Keratinocyte (primary cell): ENCODE measurements around the gene MS4A4A. TPM values are rescaled to one million over a fixed set of nuclear protein-coding genes. Genes with fewer than 3 reads are reported as not detected.

Experiments
- DNase-seq: peaks from one replicate; pipeline ENCODE4 v3.0.0-alpha.2; 2011; ENCODE audit warnings: low read depth, missing footprints, low spot score
- FAIRE-seq: peaks from 2 replicates; lab custom pipeline; 2011; peaks lifted over from hg19 to GRCh38; lab: Jason Lieb, UNC
- H2AFZ ChIP-seq: 2 replicates; pipeline ENCODE4 v1.6.0; 2012; ENCODE audit warnings: low read length, control low read depth, inconsistent platforms; ENCODE audit not compliant: control insufficient read depth
- H3K27ac ChIP-seq: 2 replicates; pipeline ENCODE4 v1.5.1; 2011; ENCODE audit warnings: low read length; ENCODE audit not compliant: control insufficient read depth, insufficient read depth
- H3K27me3 ChIP-seq: 3 replicates; pipeline ENCODE4 v1.6.0; 2011; ENCODE audit warnings: low read length; ENCODE audit not compliant: control insufficient read depth, insufficient read depth; ENCODE audit errors: extremely low read depth
- H3K36me3 ChIP-seq, 2 experiments: 2 replicates in 1 of 2; 3 replicates in 1 of 2; pipeline ENCODE4 v1.5.1; 2011; ENCODE audit warnings: low read length in 2 of 2, mild to moderate bottlenecking in 1 of 2; ENCODE audit not compliant: control insufficient read depth in 2 of 2, insufficient read depth in 2 of 2; ENCODE audit errors: extremely low read depth in 1 of 2
- H3K4me1 ChIP-seq: 3 replicates; pipeline ENCODE4 v1.5.1; 2011; ENCODE audit warnings: low read length; ENCODE audit not compliant: control insufficient read depth, insufficient read depth; ENCODE audit errors: extremely low read depth
- H3K4me2 ChIP-seq: 3 replicates; pipeline ENCODE4 v1.6.0; 2011; ENCODE audit warnings: low read depth, low read length; ENCODE audit not compliant: control insufficient read depth, insufficient read depth; ENCODE audit errors: extremely low read depth
- H3K4me3 ChIP-seq, 3 experiments: fragments of 200-600 bp in 1 of 3; sonication (generic) in 1 of 3; 2 replicates in 2 of 3; 3 replicates in 1 of 3; pipeline ENCODE4 v1.5.1; 2011 to 2016; ENCODE audit warnings: low read length in 3 of 3, mild to moderate bottlenecking in 3 of 3, control low read depth in 2 of 3, inconsistent platforms in 1 of 3, low read depth in 1 of 3, mixed read lengths in 1 of 3, mixed run types in 1 of 3, moderate library complexity in 1 of 3; ENCODE audit not compliant: control insufficient read depth in 2 of 3, insufficient read depth in 2 of 3; ENCODE audit errors: extremely low read depth in 1 of 3
- H3K79me2 ChIP-seq: 2 replicates; pipeline ENCODE4 v1.6.0; 2012; ENCODE audit warnings: low read length; ENCODE audit not compliant: control insufficient read depth, insufficient read depth
- H3K9ac ChIP-seq: 3 replicates; pipeline ENCODE4 v1.6.0; 2011; ENCODE audit warnings: low read length; ENCODE audit not compliant: control insufficient read depth, insufficient read depth; ENCODE audit errors: extremely low read depth
- H3K9me1 ChIP-seq: 3 replicates; pipeline ENCODE4 v1.6.0; 2011; ENCODE audit warnings: low read length; ENCODE audit not compliant: control insufficient read depth, insufficient read depth; ENCODE audit errors: extremely low read depth
- H3K9me3 ChIP-seq: 2 replicates; pipeline ENCODE4 v1.5.1; 2012; ENCODE audit warnings: low read depth, low read length; ENCODE audit not compliant: control insufficient read depth
- H4K20me1 ChIP-seq: 3 replicates; pipeline ENCODE4 v1.6.0; 2011; ENCODE audit warnings: low read length; ENCODE audit not compliant: control insufficient read depth, insufficient read depth; ENCODE audit errors: extremely low read depth
- EZH2 ChIP-seq: IDR thresholded peaks from one replicate; pipeline ENCODE4 v1.6.1; 2012; ENCODE audit warnings: inconsistent platforms, mild to moderate bottlenecking, low read length, moderate library complexity
- dilution Hi-C: fragments of 300-500 bp; cut with MboI; formaldehyde crosslinking; loops from one replicate; pipeline ENCODE4 v1.7.0; 2020; ENCODE audit warnings: low sequenced_read_pairs; ENCODE audit not compliant: extremely low pct_ligation_motif_present
- polyA plus RNA-seq, 5 experiments: library from polyadenylated mRNA; depleted of rRNA in 3 of 5; stranded (reverse) in 3 of 5; stranded (forward) in 1 of 5; unstranded in 1 of 5; fragments of >200 nt; gene quantifications; 1 replicate in 1 of 5; 2 replicates in 3 of 5; 3 replicates in 1 of 5; pipeline versions ENCODE4 v1.2.1 to v1.2.3, GENCODE V29; 2011 to 2012; ENCODE audit warnings: missing spikeins in 2 of 5, low read depth in 1 of 5, low replicate concordance in 1 of 5
- TF ChIP-seq, protein P1 (sequence below), 3 experiments: IDR thresholded peaks in 1 of 3; conservative IDR thresholded peaks in 1 of 3; optimal IDR thresholded peaks in 1 of 3; 2 replicates in 2 of 3; 3 replicates in 1 of 3; pipeline versions ENCODE3 to v1.5.1; 2011; ENCODE audit warnings: low read length in 3 of 3, mild to moderate bottlenecking in 3 of 3, moderate library complexity in 2 of 3, control low read depth in 1 of 3, inconsistent platforms in 1 of 3; ENCODE audit not compliant: insufficient read depth in 2 of 3; ENCODE audit errors: extremely low read depth in 1 of 3

The MS4A4A gene
- polyA plus RNA-seq, 1 donor (not counting 4 experiments of a cell fraction or from before 2014, with no cell fraction given), result not detected

DNA sequence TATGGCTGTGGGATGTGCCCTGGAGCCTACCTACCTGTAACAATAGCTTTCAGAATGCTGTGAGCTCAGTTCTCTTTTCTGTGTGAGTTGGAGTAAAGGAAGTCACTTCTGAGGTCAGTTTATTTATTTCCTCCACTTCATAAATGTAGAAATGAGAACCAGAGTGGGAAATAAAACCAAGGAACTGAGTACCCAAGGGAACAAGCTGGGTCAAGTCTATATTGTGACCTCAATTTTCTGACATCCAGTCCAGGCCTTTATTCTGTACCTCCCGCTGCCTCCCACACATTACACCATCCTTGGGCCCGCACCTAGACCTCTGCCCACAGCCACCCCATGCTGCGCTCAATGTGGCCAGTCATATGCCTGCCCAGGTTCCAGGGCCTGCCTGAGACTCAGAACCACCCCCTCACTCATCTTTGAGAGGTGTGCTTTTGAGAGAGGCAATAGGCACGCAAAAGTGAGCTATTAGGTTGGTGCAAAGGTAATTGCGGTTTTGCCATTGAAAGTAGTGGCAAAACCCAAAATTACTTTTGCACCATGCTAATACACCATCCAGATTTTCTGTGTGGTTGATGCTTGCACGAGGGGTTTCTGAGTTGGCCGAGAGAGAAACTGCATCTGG lies 56.4 kb downstream of the MS4A4A start:
- no peaks in the 10 kb centered on the region for H4K20me1 ChIP-seq
- H3K4me2 ChIP-seq, result no peak overlapping the region
- no peaks in the 10 kb centered on the region for H3K4me1 ChIP-seq
- no peaks in the 10 kb centered on the region for H3K9me1 ChIP-seq
- H3K9ac ChIP-seq, result no peak overlapping the region
- DNase-seq (no peak), FAIRE-seq (no peak)
- H2AFZ ChIP-seq, result no peak overlapping the region
- TF ChIP-seq, protein P1, sequence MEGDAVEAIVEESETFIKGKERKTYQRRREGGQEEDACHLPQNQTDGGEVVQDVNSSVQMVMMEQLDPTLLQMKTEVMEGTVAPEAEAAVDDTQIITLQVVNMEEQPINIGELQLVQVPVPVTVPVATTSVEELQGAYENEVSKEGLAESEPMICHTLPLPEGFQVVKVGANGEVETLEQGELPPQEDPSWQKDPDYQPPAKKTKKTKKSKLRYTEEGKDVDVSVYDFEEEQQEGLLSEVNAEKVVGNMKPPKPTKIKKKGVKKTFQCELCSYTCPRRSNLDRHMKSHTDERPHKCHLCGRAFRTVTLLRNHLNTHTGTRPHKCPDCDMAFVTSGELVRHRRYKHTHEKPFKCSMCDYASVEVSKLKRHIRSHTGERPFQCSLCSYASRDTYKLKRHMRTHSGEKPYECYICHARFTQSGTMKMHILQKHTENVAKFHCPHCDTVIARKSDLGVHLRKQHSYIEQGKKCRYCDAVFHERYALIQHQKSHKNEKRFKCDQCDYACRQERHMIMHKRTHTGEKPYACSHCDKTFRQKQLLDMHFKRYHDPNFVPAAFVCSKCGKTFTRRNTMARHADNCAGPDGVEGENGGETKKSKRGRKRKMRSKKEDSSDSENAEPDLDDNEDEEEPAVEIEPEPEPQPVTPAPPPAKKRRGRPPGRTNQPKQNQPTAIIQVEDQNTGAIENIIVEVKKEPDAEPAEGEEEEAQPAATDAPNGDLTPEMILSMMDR (optimal IDR thresholded peaks at IDR 0.05 in 1 of 3, IDR thresholded peaks at IDR 0.05 in 1 of 3, conservative IDR thresholded peaks at IDR 0.05 in 1 of 3; ENCODE audit: extremely low read depth in 1 of 3, insufficient read depth in 2 of 3, low read length in 3 of 3), result no peak
- TF ChIP-seq EZH2, result no peak
- H3K27ac ChIP-seq, result no peak overlapping the region
- H3K79me2 ChIP-seq, result no peaks in the 10 kb centered on the region
- no peaks in the 10 kb centered on the region for H3K36me3 ChIP-seq
- dilution Hi-C loops, result no loop called here
- no peaks in the 10 kb centered on the region for H3K9me3 ChIP-seq
- no peaks in the 10 kb centered on the region for H3K27me3 ChIP-seq
- no peak overlapping the region for H3K4me3 ChIP-seq

DNA sequence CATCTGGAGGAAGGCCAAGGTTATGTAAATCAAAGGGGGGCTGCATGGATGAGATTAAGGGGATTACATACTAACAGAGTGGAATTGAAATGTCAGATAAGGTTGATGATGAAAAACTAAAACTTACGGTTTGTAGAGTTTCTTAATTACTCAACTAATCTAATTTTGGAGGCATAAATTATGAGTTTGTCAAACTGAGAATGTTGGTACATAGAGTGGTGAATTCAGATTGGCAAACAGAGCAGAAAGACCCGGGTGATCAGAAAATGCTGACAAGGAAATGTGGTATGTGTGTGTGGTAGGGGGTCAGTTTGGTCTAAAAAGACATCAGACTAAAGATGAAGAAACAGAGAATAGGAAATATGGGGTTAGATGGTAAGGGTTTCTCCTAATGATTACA lies 57.6 kb downstream of the MS4A4A start:
- dilution Hi-C loops, result no loop called here
- TF ChIP-seq EZH2, result no peak
- TF ChIP-seq, protein P1 (optimal IDR thresholded peaks at IDR 0.05 in 1 of 3, IDR thresholded peaks at IDR 0.05 in 1 of 3, conservative IDR thresholded peaks at IDR 0.05 in 1 of 3; ENCODE audit: extremely low read depth in 1 of 3, insufficient read depth in 2 of 3, low read length in 3 of 3), result no peak
- Histone ChIP-seq H3K36me3 (no peaks in the 10 kb centered on the region), H3K9me3 (no peaks in the 10 kb centered on the region), H3K9ac (no peak overlapping the region), H3K4me2 (no peak overlapping the region), H3K4me1 (no peaks in the 10 kb centered on the region), H2AFZ (no peak overlapping the region), H3K9me1 (no peaks in the 10 kb centered on the region), H3K79me2 (no peaks in the 10 kb centered on the region), H3K27me3 (no peaks in the 10 kb centered on the region), H3K4me3 (no peak overlapping the region), H3K27ac (no peak overlapping the region), H4K20me1 (no peaks in the 10 kb centered on the region)
- DNase-seq (no peak), FAIRE-seq (no peak)
